Peyer's patch (tissue), 4 donors: Measurements from ENCODE around the gene HHAT. TPM values are rescaled to one million over a fixed set of nuclear protein-coding genes. Genes with fewer than 3 reads are reported as not detected.

ENCODE experiments used
- DNase-seq, 3 donors: peaks; one replicate each; pipeline ENCODE4 v3.0.0-alpha.2; 2017 to 2019
- H3K27ac ChIP-seq, 4 donors: fragments of 200-600 bp; sonication (generic); one replicate each; pipeline ENCODE4 v1.5.1; 2016 to 2019
- H3K27me3 ChIP-seq, 2 donors: fragments of 200-600 bp; sonication (generic); one replicate each; pipeline ENCODE4 v1.5.1; 2019
- H3K36me3 ChIP-seq, 3 donors: fragments of 200-600 bp; sonication (generic); one replicate each; pipeline ENCODE4 v1.5.1; 2016 to 2019
- H3K4me1 ChIP-seq, 4 donors: fragments of 200-600 bp; sonication (generic); one replicate each; pipeline ENCODE4 v1.5.1; 2016 to 2019
- H3K4me3 ChIP-seq, 4 donors: fragments of 200-600 bp; sonication (generic); 1 replicate in 3 of 4; 2 replicates in 1 of 4; pipeline ENCODE4 v1.5.1; 2016 to 2019; ENCODE audit warnings: mild to moderate bottlenecking in 1 of 4
- H3K9me3 ChIP-seq, 4 donors: fragments of 200-600 bp; sonication (generic); one replicate each; pipeline ENCODE4 v1.5.1; 2016 to 2019; ENCODE audit warnings: mild to moderate bottlenecking in 1 of 4
- POLR2A ChIP-seq, 2 donors: fragments of 450-650 bp; IDR thresholded peaks; one replicate each; pipeline ENCODE4 v1.5.1; 2017; ENCODE audit warnings: antibody characterized with exemption in 2 of 2, mild to moderate bottlenecking in 2 of 2, moderate library complexity in 2 of 2
- total RNA-seq, 4 donors: library from RNA; depleted of rRNA; stranded (reverse); fragments of >200 nt; gene quantifications; one replicate each; pipeline ENCODE4 v1.1.0, GENCODE V29; 2016
- TF ChIP-seq, protein P1 (sequence below), 6 experiments: fragments of 450-650 bp in 4 of 6; fragments of 200-600 bp in 2 of 6; sonication (generic) in 1 of 6; IDR thresholded peaks; one replicate each; pipeline ENCODE4 v1.5.1; 2017 to 2019; ENCODE audit warnings: antibody characterized with exemption in 6 of 6, mild to moderate bottlenecking in 3 of 6, moderate library complexity in 1 of 6

The HHAT gene
- total RNA-seq, 4 donors from 2014 or later: 2.3 to 16.9 (median 7.3) TPM

DNA sequence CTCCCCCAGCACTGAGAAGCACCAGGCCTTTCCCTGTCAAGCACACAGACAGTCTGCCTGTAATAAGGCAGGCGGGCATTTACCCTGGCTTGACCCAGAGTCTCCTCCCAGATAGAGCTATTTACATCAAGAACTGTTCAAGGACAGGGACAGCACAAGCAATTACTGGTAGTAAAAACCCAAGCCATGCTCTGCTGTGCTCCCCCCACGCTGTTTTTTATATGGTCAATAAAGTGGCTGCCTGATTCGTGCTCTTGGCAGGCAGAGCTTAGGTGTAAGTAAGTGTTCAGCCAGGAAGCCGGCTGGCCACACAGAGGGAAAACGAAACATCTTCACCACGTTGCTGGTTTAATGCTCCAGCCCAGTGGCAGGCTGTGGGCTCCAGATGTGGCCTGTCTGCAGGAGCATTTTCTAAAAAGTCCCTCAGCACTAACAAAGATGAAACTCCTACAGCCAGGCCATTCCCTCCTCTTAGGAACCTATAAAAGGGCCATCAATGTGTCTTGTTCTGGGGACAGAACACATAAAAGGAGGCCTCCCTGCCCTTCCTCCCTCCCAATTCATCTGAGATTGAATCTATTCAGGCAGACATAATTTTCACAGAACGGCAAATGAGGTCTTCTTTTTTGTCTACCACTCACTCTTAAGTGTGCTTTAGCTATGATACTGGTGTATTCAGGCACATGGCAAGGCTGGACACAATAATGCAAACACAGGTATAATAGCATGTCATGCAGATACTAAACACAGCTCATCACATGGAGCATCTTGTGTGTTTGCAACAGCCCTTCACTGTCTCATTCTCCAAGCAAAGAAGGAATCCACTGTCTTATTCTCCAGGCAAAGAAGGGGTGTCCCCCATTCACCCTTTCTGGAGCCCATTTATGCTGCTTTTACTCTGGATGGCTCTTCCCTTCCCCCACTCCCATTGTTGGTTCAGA lies 378.9 kb downstream of the HHAT start:
- Histone ChIP-seq H3K36me3 (no peaks in the 10 kb centered on the region), H3K27ac (no peak overlapping the region), H3K4me3 (no peak overlapping the region), H3K4me1 (no peaks in the 10 kb centered on the region), H3K9me3 (no peaks in the 10 kb centered on the region), H3K27me3 (no peaks in the 10 kb centered on the region)
- TF ChIP-seq, protein P1, sequence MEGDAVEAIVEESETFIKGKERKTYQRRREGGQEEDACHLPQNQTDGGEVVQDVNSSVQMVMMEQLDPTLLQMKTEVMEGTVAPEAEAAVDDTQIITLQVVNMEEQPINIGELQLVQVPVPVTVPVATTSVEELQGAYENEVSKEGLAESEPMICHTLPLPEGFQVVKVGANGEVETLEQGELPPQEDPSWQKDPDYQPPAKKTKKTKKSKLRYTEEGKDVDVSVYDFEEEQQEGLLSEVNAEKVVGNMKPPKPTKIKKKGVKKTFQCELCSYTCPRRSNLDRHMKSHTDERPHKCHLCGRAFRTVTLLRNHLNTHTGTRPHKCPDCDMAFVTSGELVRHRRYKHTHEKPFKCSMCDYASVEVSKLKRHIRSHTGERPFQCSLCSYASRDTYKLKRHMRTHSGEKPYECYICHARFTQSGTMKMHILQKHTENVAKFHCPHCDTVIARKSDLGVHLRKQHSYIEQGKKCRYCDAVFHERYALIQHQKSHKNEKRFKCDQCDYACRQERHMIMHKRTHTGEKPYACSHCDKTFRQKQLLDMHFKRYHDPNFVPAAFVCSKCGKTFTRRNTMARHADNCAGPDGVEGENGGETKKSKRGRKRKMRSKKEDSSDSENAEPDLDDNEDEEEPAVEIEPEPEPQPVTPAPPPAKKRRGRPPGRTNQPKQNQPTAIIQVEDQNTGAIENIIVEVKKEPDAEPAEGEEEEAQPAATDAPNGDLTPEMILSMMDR (IDR thresholded peaks at IDR 0.05): no peak
- no peak for TF ChIP-seq POLR2A (IDR thresholded peaks at IDR 0.05)
- no peak for DNase-seq

DNA sequence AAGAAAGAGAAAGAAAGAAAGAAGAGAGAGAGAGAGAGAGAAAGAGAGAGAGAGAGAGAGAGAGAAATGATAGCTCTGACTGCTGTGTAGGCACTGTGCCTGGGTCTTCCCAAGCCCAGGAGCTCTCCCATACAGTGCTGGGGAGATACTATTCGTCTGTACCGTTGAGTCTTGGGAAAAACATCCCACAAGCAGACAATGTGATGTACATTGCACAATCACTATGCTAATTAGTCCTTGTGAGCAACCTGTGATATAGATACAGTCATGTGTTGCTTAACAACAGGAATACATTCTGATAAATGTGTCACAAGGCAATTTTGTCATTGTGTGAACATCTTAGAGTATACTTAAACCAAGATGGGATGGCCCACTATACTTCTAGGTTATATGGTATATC lies 381.0 kb downstream of the HHAT start:
- no peak for DNase-seq
- no peaks in the 10 kb centered on the region for H3K4me1 ChIP-seq
- TF ChIP-seq POLR2A (IDR thresholded peaks at IDR 0.05): no peak
- TF ChIP-seq, protein P1 (IDR thresholded peaks at IDR 0.05): no peak

DNA sequence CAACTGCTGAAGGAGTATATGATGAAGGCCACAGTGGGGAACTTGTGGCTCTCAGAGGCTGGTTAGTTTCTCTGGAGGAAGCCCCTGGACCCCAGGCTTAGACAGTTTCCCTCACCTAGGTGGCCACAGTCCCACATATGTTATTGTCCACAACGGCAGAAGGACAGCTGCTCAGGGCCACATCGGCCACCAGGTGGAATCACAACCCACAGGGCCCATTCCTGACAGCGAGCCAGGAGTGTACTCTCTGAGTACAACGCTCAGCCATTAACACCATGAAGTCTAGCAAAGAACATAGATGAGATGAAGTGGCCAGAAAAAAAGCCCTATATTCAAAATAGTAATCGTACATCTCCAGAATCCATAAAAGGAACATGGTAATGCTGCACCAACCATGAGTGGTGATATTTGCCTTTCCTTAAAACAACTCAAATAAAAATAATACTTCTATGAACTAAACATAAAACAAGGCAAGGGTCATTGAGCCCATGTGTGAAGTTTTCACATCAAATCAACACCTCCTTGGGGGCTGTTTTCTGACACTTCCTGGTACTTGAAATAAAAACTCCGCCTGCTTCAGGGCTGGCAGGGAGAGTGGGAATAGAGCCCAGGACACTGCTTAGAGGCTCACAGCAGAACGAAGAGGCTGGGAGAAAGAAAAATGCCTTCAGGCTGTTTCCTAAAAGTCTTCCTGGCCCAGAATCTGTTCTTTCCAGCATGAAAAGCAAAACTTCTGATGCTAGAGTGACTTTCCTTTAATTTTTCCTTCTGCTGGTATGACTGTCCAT lies 383.3 kb downstream of the HHAT start:
- H3K27me3 ChIP-seq: no peaks in the 10 kb centered on the region
- no peaks in the 10 kb centered on the region for H3K9me3 ChIP-seq
- no peak overlapping the region for H3K27ac ChIP-seq
- H3K4me1 ChIP-seq: no peaks in the 10 kb centered on the region
- no peak overlapping the region for H3K4me3 ChIP-seq
- TF ChIP-seq, protein P1 (IDR thresholded peaks at IDR 0.05): no peak
- no peak for TF ChIP-seq POLR2A (IDR thresholded peaks at IDR 0.05)
- no peak for DNase-seq
- no peaks in the 10 kb centered on the region for H3K36me3 ChIP-seq

More for the DNA sequence above, 381.0 kb downstream of the HHAT start:
- Histone ChIP-seq H3K9me3 (no peaks in the 10 kb centered on the region), H3K27ac (no peak overlapping the region), H3K27me3 (no peaks in the 10 kb centered on the region), H3K4me3 (no peak overlapping the region), H3K36me3 (no peaks in the 10 kb centered on the region)

DNA sequence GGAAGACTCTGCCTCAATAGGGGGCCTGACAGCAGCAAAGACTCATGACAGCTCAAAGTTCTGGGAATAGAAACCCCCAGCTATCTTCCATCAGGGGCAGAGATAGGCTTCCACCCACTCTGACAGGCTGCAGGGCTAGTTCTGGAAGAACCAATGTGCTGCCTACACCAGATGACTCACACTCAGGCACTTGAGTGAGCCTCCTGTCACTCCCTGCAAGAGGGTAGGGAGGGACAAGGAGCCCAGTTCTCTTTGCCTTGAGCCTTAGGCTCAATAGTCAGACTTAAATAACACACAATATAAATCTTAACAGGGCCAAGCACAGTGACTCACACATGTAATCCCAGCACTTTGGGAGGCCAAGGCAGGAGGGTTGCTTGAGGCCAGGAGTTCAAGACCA lies 386.4 kb downstream of the HHAT start:
- Histone ChIP-seq H3K4me1 (no peaks in the 10 kb centered on the region), H3K4me3 (no peak overlapping the region), H3K36me3 (no peaks in the 10 kb centered on the region), H3K27ac (no peak overlapping the region), H3K9me3 (no peaks in the 10 kb centered on the region), H3K27me3 (no peaks in the 10 kb centered on the region)
- no peak for DNase-seq
- no peak for TF ChIP-seq POLR2A (IDR thresholded peaks at IDR 0.05)
- TF ChIP-seq, protein P1 (IDR thresholded peaks at IDR 0.05): no peak

DNA sequence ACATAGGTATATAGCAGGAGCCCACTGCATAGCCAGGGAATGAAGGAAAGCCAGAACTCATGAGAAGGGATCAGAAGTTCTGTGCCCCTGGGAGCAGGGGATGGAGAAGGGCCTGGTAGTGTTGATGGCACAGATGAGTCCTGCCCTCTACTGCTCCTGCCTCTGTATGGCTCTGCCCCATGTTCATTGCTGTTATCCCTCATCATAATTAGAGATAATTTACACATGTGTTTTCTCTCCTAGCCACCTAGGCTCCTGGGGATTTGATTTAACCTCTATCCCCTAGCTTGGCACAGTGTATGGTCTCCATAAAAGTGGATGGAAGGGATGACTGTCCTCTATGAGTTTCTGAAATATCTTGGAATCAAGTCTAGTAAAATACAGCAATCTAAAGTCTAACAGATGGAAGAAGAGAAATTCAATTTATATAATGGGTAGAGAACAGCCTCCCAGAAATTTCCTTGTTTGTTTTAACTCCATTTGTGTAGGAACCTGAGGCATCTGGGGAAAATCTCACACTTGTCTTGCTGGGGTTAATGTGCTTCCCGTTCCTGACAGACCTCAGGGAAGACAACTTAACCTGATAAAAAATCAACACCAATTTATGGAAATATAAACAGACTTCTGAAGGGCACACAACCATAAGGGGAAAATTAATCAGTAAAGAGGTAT lies 393.8 kb downstream of the HHAT start:
- DNase-seq: no peak
- H3K27ac ChIP-seq: no peak overlapping the region
- H3K4me3 ChIP-seq: no peak overlapping the region
- H3K4me1 ChIP-seq: no peaks in the 10 kb centered on the region
- no peaks in the 10 kb centered on the region for H3K9me3 ChIP-seq
- no peak for TF ChIP-seq POLR2A (IDR thresholded peaks at IDR 0.05)
- TF ChIP-seq, protein P1 (IDR thresholded peaks at IDR 0.05): no peak
- no peaks in the 10 kb centered on the region for H3K27me3 ChIP-seq
- no peaks in the 10 kb centered on the region for H3K36me3 ChIP-seq
